Osteocyte (in vitro differentiated cells): ENCODE data around the gene RARB. TPM values are rescaled to one million over a fixed set of nuclear protein-coding genes. Genes with fewer than 3 reads are reported as not detected.
A peak's percentile ranks its signal among the peaks of the same experiment; 100 is the strongest.

Experiments used
- DNase-seq: peaks from one replicate; pipeline ENCODE4 v3.0.0; 2021; ENCODE audit warnings: mixed read lengths; ENCODE audit not compliant: unreplicated experiment; ENCODE audit errors: extremely low spot score
- H3K27ac Mint-ChIP-seq: one replicate; pipeline ENCODE4 v1.8.0; 2021; ENCODE audit warnings: mild to moderate bottlenecking, mixed read lengths; ENCODE audit not compliant: unreplicated experiment
- H3K27me3 Mint-ChIP-seq: one replicate; pipeline ENCODE4 v1.8.0; 2021; ENCODE audit warnings: mixed read lengths; ENCODE audit not compliant: unreplicated experiment
- H3K36me3 Mint-ChIP-seq: one replicate; pipeline ENCODE4 v1.8.0; 2021; ENCODE audit warnings: mixed read lengths; ENCODE audit not compliant: unreplicated experiment
- H3K4me1 Mint-ChIP-seq: one replicate; pipeline ENCODE4 v1.8.0; 2021; ENCODE audit warnings: mixed read lengths; ENCODE audit not compliant: unreplicated experiment
- H3K4me3 Mint-ChIP-seq: one replicate; pipeline ENCODE4 v1.8.0; 2021; ENCODE audit warnings: mild to moderate bottlenecking, moderate library complexity, mixed read lengths; ENCODE audit not compliant: unreplicated experiment
- H3K9me3 Mint-ChIP-seq: one replicate; pipeline ENCODE4 v1.8.0; 2021; ENCODE audit warnings: mixed read lengths; ENCODE audit not compliant: unreplicated experiment
- CTCF ChIP-seq: fragments of 200-600 bp; sonication (generic); IDR thresholded peaks from 2 replicates; pipeline ENCODE4 v1.5.0; 2021; ENCODE audit warnings: antibody characterized with exemption, mild to moderate bottlenecking, moderate library complexity
- total RNA-seq: library from RNA; stranded (reverse); gene quantifications from 2 replicates; pipeline ENCODE4 v1.2.1, GENCODE V29; 2021

RARB gene
- total RNA-seq, 1 donor from 2014 or later = 4.8 TPM

- H3K27ac Mint-ChIP-seq = no peak overlapping the region
- TF ChIP-seq CTCF = no peak
- H3K36me3 Mint-ChIP-seq = peaks cover 4% of the 10 kb centered on the region
- peaks cover 7% of the 10 kb centered on the region for H3K9me3 Mint-ChIP-seq
- H3K4me3 Mint-ChIP-seq = no peak overlapping the region
- no peak for DNase-seq
- peaks cover 57% of the 10 kb centered on the region for H3K4me1 Mint-ChIP-seq
- no peaks in the 10 kb centered on the region for H3K27me3 Mint-ChIP-seq
Measured at GRCh38 chr3:25497096-25497495, 69.0 kb downstream of the RARB start.

GRCh38 chr3:25500706-25501210 lies 72.7 kb downstream of the RARB start:
- no peak for TF ChIP-seq CTCF
- H3K9me3 Mint-ChIP-seq = no peaks in the 10 kb centered on the region

GRCh38 chr3:25502233-25502632 lies 74.2 kb downstream of the RARB start:
- H3K36me3 Mint-ChIP-seq = peaks cover 14% of the 10 kb centered on the region
- no peak for TF ChIP-seq CTCF
- H3K4me3 Mint-ChIP-seq = no peak overlapping the region
- H3K9me3 Mint-ChIP-seq = no peaks in the 10 kb centered on the region
- DNase-seq = no peak
- no peak overlapping the region for H3K27ac Mint-ChIP-seq
- no peaks in the 10 kb centered on the region for H3K27me3 Mint-ChIP-seq
- peaks cover 44% of the 10 kb centered on the region for H3K4me1 Mint-ChIP-seq

More at GRCh38 chr3:25500706-25501210, 72.7 kb downstream of the RARB start:
- Mint-ChIP-seq H3K36me3 (peaks cover 14% of the 10 kb centered on the region), H3K4me3 (no peak overlapping the region), H3K27ac (no peak overlapping the region), H3K27me3 (no peaks in the 10 kb centered on the region), H3K4me1 (peaks cover 45% of the 10 kb centered on the region)
- DNase-seq = no peak

- peaks cover 49% of the 10 kb centered on the region for H3K4me1 Mint-ChIP-seq
- H3K9me3 Mint-ChIP-seq = no peaks in the 10 kb centered on the region
- no peak for TF ChIP-seq CTCF
- no peaks in the 10 kb centered on the region for H3K27me3 Mint-ChIP-seq
- H3K4me3 Mint-ChIP-seq = no peak overlapping the region
- peak overlapping the region; percentile 80 for H3K27ac Mint-ChIP-seq
- DNase-seq = no peak
- peaks cover 14% of the 10 kb centered on the region for H3K36me3 Mint-ChIP-seq
Measured at GRCh38 chr3:25503898-25504301, 75.8 kb downstream of the RARB start.

- no peak overlapping the region for H3K27ac Mint-ChIP-seq
- H3K36me3 Mint-ChIP-seq = peaks cover 12% of the 10 kb centered on the region
- H3K4me3 Mint-ChIP-seq = no peak overlapping the region
- H3K4me1 Mint-ChIP-seq = peaks cover 49% of the 10 kb centered on the region
- no peaks in the 10 kb centered on the region for H3K9me3 Mint-ChIP-seq
- DNase-seq = no peak
- no peak for TF ChIP-seq CTCF
- no peaks in the 10 kb centered on the region for H3K27me3 Mint-ChIP-seq
Measured at GRCh38 chr3:25505581-25505980, 77.5 kb downstream of the RARB start.
